PC-3 (cell line): ENCODE measurements around the gene ARMC12. TPM values are rescaled to one million over a fixed set of nuclear protein-coding genes. Genes with fewer than 3 reads are reported as not detected.

Source experiments
- ATAC-seq: fragments of 200-7000 bp; cut with Tn5 transposase; 2 replicates; pipeline ENCODE4 v1.9.1; 2020; ENCODE audit warnings: mild to moderate bottlenecking, moderate library complexity
- BruUV-seq: library from RNA; stranded (reverse); fragments of 400-500 nt; replicated peaks from 2 replicates; lab custom pipeline; 2021; lab: Mats Ljungman, UMichigan
- CTCF ChIA-PET: fragments of 300-600 bp; sonication (Branson Sonifier 250); formaldehyde crosslinking; loops from one replicate; lab custom pipeline; 2022; ENCODE audit warnings: antibody characterized with exemption; lab: Charles Lee
- POLR2A ChIA-PET: fragments of 300-600 bp; sonication (Branson Sonifier 250); formaldehyde crosslinking; loops from one replicate; lab custom pipeline; 2022; ENCODE audit warnings: antibody characterized with exemption; ENCODE audit not compliant: unreplicated experiment; lab: Charles Lee
- DNase-seq: peaks from one replicate; pipeline ENCODE4 v3.0.0-alpha.2; 2015
- H2AFZ ChIP-seq: fragments of 300-600 bp; sonication (generic); 2 replicates; pipeline ENCODE4 v1.6.0; 2016; ENCODE audit warnings: antibody characterized with exemption, low read length
- H3F3A ChIP-seq: fragments of 300-600 bp; sonication (generic); one replicate; pipeline ENCODE4 v1.6.0; 2017; ENCODE audit warnings: antibody characterized with exemption, low read length, control low read depth, mild to moderate bottlenecking; ENCODE audit not compliant: unreplicated experiment
- H3K27ac ChIP-seq: fragments of 300-600 bp; sonication (generic); 2 replicates; pipeline ENCODE4 v1.5.1; 2016; ENCODE audit warnings: mild to moderate bottlenecking, low read length
- H3K27me3 ChIP-seq: fragments of 300-600 bp; sonication (generic); 2 replicates; pipeline ENCODE4 v1.6.1; 2016; ENCODE audit warnings: low read length, mixed read lengths
- H3K36me3 ChIP-seq: fragments of 300-600 bp; sonication (generic); 2 replicates; pipeline ENCODE4 v1.6.1; 2016; ENCODE audit warnings: low read depth, mixed run types, low read length, mixed read lengths
- H3K4me1 ChIP-seq: fragments of 300-600 bp; sonication (generic); 2 replicates; pipeline ENCODE4 v1.5.1; 2016; ENCODE audit warnings: low read length; ENCODE audit not compliant: insufficient read depth
- H3K4me2 ChIP-seq: fragments of 300-600 bp; sonication (generic); 2 replicates; pipeline ENCODE4 v1.6.0; 2016; ENCODE audit warnings: low read length
- H3K4me3 ChIP-seq: fragments of 300-600 bp; sonication (generic); 2 replicates; pipeline ENCODE4 v1.5.1; 2016; ENCODE audit warnings: mild to moderate bottlenecking, low read length, mixed read lengths
- H3K79me2 ChIP-seq: fragments of 300-600 bp; sonication (generic); 2 replicates; pipeline ENCODE4 v1.6.1; 2017; ENCODE audit warnings: low read length, mixed read lengths
- H3K9ac ChIP-seq: fragments of 300-600 bp; sonication (generic); 2 replicates; pipeline ENCODE4 v1.6.0; 2016; ENCODE audit warnings: mild to moderate bottlenecking, low read length
- H3K9me2 ChIP-seq: fragments of 300-600 bp; sonication (generic); replicated peaks from 2 replicates; pipeline ENCODE4 v1.6.1; 2016; ENCODE audit warnings: mixed run types, low read length, mixed read lengths
- H3K9me3 ChIP-seq: fragments of 300-600 bp; sonication (generic); 2 replicates; pipeline ENCODE4 v1.6.1; 2016; ENCODE audit warnings: low read length, mixed read lengths
- H4K20me1 ChIP-seq: fragments of 300-600 bp; sonication (generic); 2 replicates; pipeline ENCODE4 v1.6.1; 2016; ENCODE audit warnings: low read length, mixed read lengths
- CTCF ChIP-seq: fragments of 300-600 bp; sonication (generic); conservative IDR thresholded peaks from 2 replicates; pipeline ENCODE4 v1.5.1; 2017; ENCODE audit warnings: antibody characterized with exemption, low read depth, mild to moderate bottlenecking, low read length
- EZH2 ChIP-seq: fragments of 300-600 bp; sonication (generic); IDR thresholded peaks from one replicate; pipeline ENCODE4 v1.6.1; 2017; ENCODE audit warnings: antibody characterized with exemption, mild to moderate bottlenecking, low read length; ENCODE audit not compliant: unreplicated experiment
- EZH2phosphoT487 ChIP-seq: fragments of 300-600 bp; sonication (generic); IDR thresholded peaks from 2 replicates; pipeline ENCODE4 v1.6.1; 2018; ENCODE audit warnings: mild to moderate bottlenecking, antibody characterized with exemption, low read length, borderline replicate concordance
- intact Hi-C: fragments of 100-400 bp; cut with micrococcal nuclease; formaldehyde crosslinking; loops from 2 replicates; pipeline ENCODE4 v1.9.0; 2023
- total RNA-seq: library from RNA; depleted of rRNA; stranded (reverse); fragments of >200 nt; gene quantifications from 2 replicates; pipeline ENCODE4 v1.2.3, GENCODE V29; 2014

The ARMC12 gene
- total RNA-seq, 1 experiment from 2014 or later: not detected

GRCh38 chr6:35739645-35740524 lies 3.1 kb downstream of the ARMC12 start:
- Histone ChIP-seq H3K27ac (no peak overlapping the region), H3K9me2 (no peaks in the 10 kb centered on the region), H3K4me1 (no peaks in the 10 kb centered on the region), H3K36me3 (no peaks in the 10 kb centered on the region), H4K20me1 (no peaks in the 10 kb centered on the region), H3K9me3 (no peaks in the 10 kb centered on the region), H2AFZ (no peak overlapping the region), H3K79me2 (no peaks in the 10 kb centered on the region), H3K4me3 (no peak overlapping the region), H3K27me3 (no peaks in the 10 kb centered on the region), H3K9ac (no peak overlapping the region), H3F3A (no peaks in the 10 kb centered on the region), H3K4me2 (no peak overlapping the region)
- CTCF ChIA-PET: interaction anchor here (0.5 kb wide), 1 partner anchor 151 kb away, joined by 3 read pairs; no protein-coding TSS in a partner anchor
- intact Hi-C loops: no loop called here
- no TSS peak for BruUV-seq
- DNase-seq (no peak), ATAC-seq (no peak)
- POLR2A ChIA-PET: no interaction called here
- TF ChIP-seq EZH2 (no peak), CTCF (no peak), EZH2phosphoT487 (no peak)

- H3K79me2 ChIP-seq: no peaks in the 10 kb centered on the region
- no TSS peak for BruUV-seq
- H3K4me1 ChIP-seq: no peaks in the 10 kb centered on the region
- no peak overlapping the region for H3K9ac ChIP-seq
- TF ChIP-seq EZH2: no peak
- TF ChIP-seq CTCF: no peak
- no peak for TF ChIP-seq EZH2phosphoT487
- H3K9me3 ChIP-seq: no peaks in the 10 kb centered on the region
- H3K27ac ChIP-seq: no peak overlapping the region
- no peaks in the 10 kb centered on the region for H3F3A ChIP-seq
- H3K9me2 ChIP-seq: no peaks in the 10 kb centered on the region
- no peak overlapping the region for H3K4me3 ChIP-seq
- CTCF ChIA-PET: no interaction called here
- intact Hi-C loops: no loop called here
- no peak overlapping the region for H3K4me2 ChIP-seq
- H3K36me3 ChIP-seq: no peaks in the 10 kb centered on the region
- ATAC-seq (no peak), DNase-seq (no peak)
- POLR2A ChIA-PET: no interaction called here
- H2AFZ ChIP-seq: no peak overlapping the region
- no peaks in the 10 kb centered on the region for H3K27me3 ChIP-seq
- no peaks in the 10 kb centered on the region for H4K20me1 ChIP-seq
These were observed 6.0 kb downstream of the ARMC12 start for GRCh38 chr6:35742842-35743241.

GRCh38 chr6:35745509-35745908 lies 8.7 kb downstream of the ARMC12 start:
- Histone ChIP-seq H4K20me1 (no peaks in the 10 kb centered on the region), H3K9me3 (no peaks in the 10 kb centered on the region), H3F3A (no peaks in the 10 kb centered on the region), H3K36me3 (no peaks in the 10 kb centered on the region), H3K27ac (no peak overlapping the region), H3K27me3 (no peaks in the 10 kb centered on the region), H3K79me2 (no peaks in the 10 kb centered on the region), H2AFZ (no peak overlapping the region), H3K9me2 (no peaks in the 10 kb centered on the region), H3K4me3 (no peak overlapping the region), H3K4me2 (no peak overlapping the region), H3K4me1 (no peaks in the 10 kb centered on the region), H3K9ac (no peak overlapping the region)
- POLR2A ChIA-PET: no interaction called here
- TF ChIP-seq EZH2 (no peak), EZH2phosphoT487 (no peak), CTCF (no peak)
- CTCF ChIA-PET: no interaction called here
- intact Hi-C loops: no loop called here
- BruUV-seq: no TSS peak
- DNase-seq (no peak), ATAC-seq (no peak)
